HCT116 (cell line): ENCODE data around the gene ERC1.

Experiments used
- CBX3 ChIP-seq: IDR thresholded peaks from 2 replicates; pipeline ENCODE4 v1.6.1; 2012; ENCODE audit warnings: low read depth
- EGR1 ChIP-seq: IDR thresholded peaks from 2 replicates; pipeline ENCODE4 v1.6.1; 2012; ENCODE audit warnings: low read depth
- EZH2 ChIP-seq: fragments of 200-600 bp; sonication (generic); IDR thresholded peaks from 2 replicates; pipeline ENCODE4 v1.6.1; 2017; ENCODE audit warnings: antibody characterized with exemption, mixed run types
- EZH2phosphoT487 ChIP-seq: fragments of 200-600 bp; IDR thresholded peaks from 2 replicates; pipeline ENCODE4 v1.6.1; 2018; ENCODE audit warnings: antibody characterized with exemption, borderline replicate concordance
- POLR2A ChIP-seq: IDR thresholded peaks from 2 replicates; pipeline ENCODE4 v1.7.0; 2011; ENCODE audit warnings: borderline replicate concordance; ENCODE audit not compliant: insufficient read depth, insufficient read length; ENCODE audit errors: extremely low read depth
- POLR2AphosphoS5 ChIP-seq: IDR thresholded peaks from 2 replicates; pipeline ENCODE4 v1.6.1; 2011; ENCODE audit warnings: mild to moderate bottlenecking, low read depth, low read length, moderate library complexity
- RAD21 ChIP-seq: IDR thresholded peaks from 2 replicates; pipeline ENCODE4 v1.6.1; 2012; ENCODE audit warnings: low read depth, mild to moderate bottlenecking
- REST ChIP-seq: IDR thresholded peaks from 2 replicates; pipeline ENCODE4 v1.6.1; 2012; ENCODE audit warnings: low read depth
- SP1 ChIP-seq: IDR thresholded peaks from 2 replicates; pipeline ENCODE4 v1.6.1; 2012; ENCODE audit warnings: low read depth
- YY1 ChIP-seq: IDR thresholded peaks from 2 replicates; pipeline ENCODE4 v1.6.1; 2011; ENCODE audit warnings: low read length, low read depth, moderate library complexity, mild to moderate bottlenecking; ENCODE audit not compliant: insufficient replicate concordance; ENCODE audit errors: extremely low read depth
- TF ChIP-seq, protein P1 (sequence below), 3 experiments: fragments of 200-600 bp in 1 of 3; sonication (generic) in 1 of 3; IDR thresholded peaks in 2 of 3; conservative IDR thresholded peaks in 1 of 3; 2 replicates each; pipeline ENCODE4 v1.5.1; 2012 to 2017; ENCODE audit warnings: low read depth in 2 of 3, low read length in 2 of 3, antibody characterized with exemption in 1 of 3, borderline replicate concordance in 1 of 3, control low read depth in 1 of 3, mild to moderate bottlenecking in 1 of 3, mixed read lengths in 1 of 3, mixed run types in 1 of 3, moderate library complexity in 1 of 3; ENCODE audit not compliant: insufficient read depth in 1 of 3
- TF ChIP-seq, protein P2 (sequence below): IDR thresholded peaks from 2 replicates; pipeline ENCODE4 v1.6.1; 2012

DNA sequence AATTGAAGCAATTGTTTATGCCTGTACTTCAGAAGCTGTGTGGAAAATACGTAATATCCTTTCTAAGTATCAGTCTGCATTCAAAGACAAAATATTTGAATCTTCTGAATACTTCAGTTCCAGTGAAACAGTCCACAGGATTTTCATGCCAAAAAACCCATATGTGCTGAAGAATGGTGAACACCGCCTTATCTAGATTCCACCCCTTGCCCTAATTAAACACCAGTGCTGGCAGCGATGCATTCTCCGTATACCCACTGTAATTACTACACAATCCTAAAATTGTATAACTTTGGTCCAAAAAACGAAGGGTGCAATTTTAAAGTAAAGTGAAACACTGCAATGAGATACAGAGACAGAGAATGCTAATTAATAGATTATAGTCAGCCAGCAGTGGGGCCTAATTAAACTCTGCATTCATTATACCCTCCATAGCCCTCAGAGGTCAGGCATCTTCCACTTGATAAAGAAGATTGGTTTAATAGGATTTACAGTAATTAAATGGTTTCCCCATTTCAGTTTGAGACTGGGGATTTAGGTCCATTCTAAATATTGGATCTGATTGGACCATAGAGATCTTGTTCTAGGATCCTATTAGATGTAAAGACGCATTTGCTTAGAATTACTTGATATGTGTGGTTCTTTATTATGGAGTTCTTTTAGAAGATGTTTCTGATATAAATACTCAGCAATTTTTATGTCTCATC is 43.9 kb downstream of the ERC1 start:
- TF ChIP-seq EGR1 (no peak), EZH2phosphoT487 (no peak), REST (no peak), YY1 (no peak), POLR2AphosphoS5 (no peak), RAD21 (no peak), POLR2A (no peak), CBX3 (no peak), EZH2 (no peak), SP1 (no peak)
- TF ChIP-seq, protein P1, sequence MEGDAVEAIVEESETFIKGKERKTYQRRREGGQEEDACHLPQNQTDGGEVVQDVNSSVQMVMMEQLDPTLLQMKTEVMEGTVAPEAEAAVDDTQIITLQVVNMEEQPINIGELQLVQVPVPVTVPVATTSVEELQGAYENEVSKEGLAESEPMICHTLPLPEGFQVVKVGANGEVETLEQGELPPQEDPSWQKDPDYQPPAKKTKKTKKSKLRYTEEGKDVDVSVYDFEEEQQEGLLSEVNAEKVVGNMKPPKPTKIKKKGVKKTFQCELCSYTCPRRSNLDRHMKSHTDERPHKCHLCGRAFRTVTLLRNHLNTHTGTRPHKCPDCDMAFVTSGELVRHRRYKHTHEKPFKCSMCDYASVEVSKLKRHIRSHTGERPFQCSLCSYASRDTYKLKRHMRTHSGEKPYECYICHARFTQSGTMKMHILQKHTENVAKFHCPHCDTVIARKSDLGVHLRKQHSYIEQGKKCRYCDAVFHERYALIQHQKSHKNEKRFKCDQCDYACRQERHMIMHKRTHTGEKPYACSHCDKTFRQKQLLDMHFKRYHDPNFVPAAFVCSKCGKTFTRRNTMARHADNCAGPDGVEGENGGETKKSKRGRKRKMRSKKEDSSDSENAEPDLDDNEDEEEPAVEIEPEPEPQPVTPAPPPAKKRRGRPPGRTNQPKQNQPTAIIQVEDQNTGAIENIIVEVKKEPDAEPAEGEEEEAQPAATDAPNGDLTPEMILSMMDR (IDR thresholded peaks at IDR 0.05 in 2 of 3, conservative IDR thresholded peaks at IDR 0.05 in 1 of 3; ENCODE audit: borderline replicate concordance in 1 of 3, insufficient read depth in 1 of 3, low read depth in 2 of 3, low read length in 2 of 3), result no peak
- TF ChIP-seq, protein P2, sequence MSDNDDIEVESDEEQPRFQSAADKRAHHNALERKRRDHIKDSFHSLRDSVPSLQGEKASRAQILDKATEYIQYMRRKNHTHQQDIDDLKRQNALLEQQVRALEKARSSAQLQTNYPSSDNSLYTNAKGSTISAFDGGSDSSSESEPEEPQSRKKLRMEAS, result no peak
